Frontal cortex (tissue), 4 donors: ENCODE results near the gene ST6GALNAC1. TPM values are rescaled to one million over a fixed set of nuclear protein-coding genes. Genes with fewer than 3 reads are reported as not detected.
"Not testable (repeated sequence)": the region's sequence is repeated elsewhere in the genome, so short reads cannot be mapped to it uniquely, and the experiment has no call there.

Experiments used
- DNase-seq, 2 donors: peaks; one replicate each; pipeline ENCODE4 v3.0.0; 2012; ENCODE audit warnings: low spot score in 2 of 2
- FAIRE-seq: peaks from 2 replicates; lab custom pipeline; 2012; peaks lifted over from hg19 to GRCh38; lab: Jason Lieb, UNC
- total RNA-seq: library from RNA; depleted of rRNA; stranded (reverse); fragments of >200 nt; gene quantifications from one replicate; pipeline ENCODE4 v1.2.3, GENCODE V29; 2014
- donor health status: control.
- donor health status: control.
- donor health status: control.

ST6GALNAC1 gene
- total RNA-seq, 1 donor from 2014 or later = 0.82 TPM

DNA sequence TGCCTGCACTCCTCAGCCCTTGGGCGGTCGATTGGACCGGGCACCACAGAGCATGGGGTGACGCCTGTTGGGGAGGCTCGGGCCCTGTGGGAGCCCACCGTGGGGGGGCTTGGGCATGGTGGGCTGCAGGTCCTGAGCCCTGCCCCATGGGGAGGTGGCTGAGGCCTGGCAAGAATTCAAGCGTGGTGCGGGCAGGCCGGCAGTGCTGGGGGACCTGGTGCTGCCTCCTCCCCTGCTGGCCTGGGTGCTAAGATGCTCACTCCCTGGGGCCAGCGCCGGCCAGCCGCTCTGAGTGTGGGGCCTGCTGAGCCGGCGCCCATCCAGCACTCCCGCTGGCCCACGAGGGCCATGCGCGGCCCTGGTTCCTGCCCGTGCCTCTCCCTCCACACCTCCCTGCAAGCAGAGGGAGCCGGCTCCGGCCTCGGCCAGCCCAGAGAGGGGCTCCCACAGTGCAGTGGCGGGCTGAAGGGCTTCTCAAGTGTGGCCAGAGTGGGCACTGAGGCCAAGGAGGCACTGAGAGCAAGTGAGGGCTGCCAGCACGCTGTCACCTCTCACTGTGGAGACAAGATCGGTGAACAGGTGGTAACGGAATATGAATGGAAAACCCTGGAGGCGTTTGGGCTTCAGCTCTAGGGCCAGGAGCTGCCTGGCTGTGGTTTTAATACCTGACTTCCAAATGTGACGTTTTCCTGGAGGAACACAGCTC lies 28.5 kb downstream of the ST6GALNAC1 start:
- FAIRE-seq (no peak), DNase-seq (no peak)

GRCh38 chr17:76614064-76614759 lies 29.3 kb downstream of the ST6GALNAC1 start:
- FAIRE-seq = not testable (repeated sequence)

DNA sequence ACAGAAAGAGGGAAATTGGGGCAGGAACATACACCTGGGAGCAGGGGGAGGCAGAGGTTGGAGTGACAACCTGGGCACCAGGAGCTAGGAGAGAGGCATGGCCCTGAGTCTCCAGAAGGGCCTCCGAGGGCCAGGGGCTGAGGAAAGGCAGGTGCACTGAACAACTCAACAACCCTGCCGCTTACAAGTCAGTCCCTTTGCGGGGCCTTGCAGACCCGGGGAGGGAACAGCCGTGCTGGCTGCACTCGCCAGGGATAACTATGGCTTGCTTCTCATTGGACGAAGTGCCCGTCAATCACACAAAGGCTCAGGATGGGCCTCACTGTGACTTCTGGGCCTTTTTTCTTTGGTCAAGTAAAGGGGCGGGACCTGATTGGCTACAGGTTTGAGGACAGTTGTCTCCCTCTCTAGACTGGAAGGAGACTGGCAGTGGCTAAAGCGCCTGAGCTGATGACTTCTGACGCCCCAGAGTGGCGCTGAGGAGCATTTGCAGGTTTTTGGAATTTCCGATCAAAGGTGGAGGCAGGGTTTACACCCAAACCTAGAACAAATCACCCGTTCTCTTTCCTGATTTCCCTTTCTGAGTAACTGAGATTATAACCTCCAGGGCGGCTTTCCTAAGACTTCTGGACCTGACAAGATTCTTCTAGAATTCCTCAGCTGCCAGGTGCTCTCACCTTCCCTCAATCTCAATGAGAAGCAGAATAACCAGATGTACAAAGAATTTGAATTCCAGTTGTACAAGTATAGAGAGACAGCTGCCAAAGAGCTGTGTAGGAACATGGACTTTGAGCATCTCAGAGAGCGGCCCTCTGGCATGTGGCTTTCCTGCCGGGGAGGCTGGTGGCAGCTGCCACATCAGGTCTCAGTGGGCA lies 30.3 kb downstream of the ST6GALNAC1 start:
- FAIRE-seq (no peak), DNase-seq (no peak)

More at GRCh38 chr17:76614064-76614759, 29.3 kb downstream of the ST6GALNAC1 start:
- not testable (repeated sequence) for DNase-seq

- FAIRE-seq (no peak), DNase-seq (no peak)
These were observed 31.1 kb downstream of the ST6GALNAC1 start for GRCh38 chr17:76612465-76612864.

- no peak for DNase-seq
- FAIRE-seq = no peak
These were observed 31.8 kb downstream of the ST6GALNAC1 start for GRCh38 chr17:76611758-76612157.

- DNase-seq, FAIRE-seq: not testable (repeated sequence)
These were observed 32.3 kb downstream of the ST6GALNAC1 start for GRCh38 chr17:76611080-76611749.

DNA sequence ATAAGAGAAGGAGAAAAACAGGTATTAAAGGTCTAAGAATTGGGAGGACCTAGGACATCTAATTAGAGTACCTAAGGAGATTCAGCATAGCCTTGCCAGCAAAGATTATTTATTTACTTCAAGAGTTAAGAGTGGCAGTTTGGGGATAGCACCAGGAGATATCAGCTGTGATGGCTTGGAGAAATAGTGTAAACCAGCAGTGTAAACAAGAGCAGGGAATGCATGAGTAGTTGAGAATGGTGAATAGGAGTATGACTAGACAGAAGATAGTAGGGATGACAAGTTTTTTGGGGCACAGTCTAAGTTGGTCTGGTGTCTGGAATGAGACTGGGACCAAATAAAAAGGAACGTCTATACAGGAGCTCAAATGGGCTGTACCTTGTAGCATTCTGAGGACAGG lies 36.9 kb downstream of the ST6GALNAC1 start:
- FAIRE-seq, DNase-seq: not testable (repeated sequence)

DNA sequence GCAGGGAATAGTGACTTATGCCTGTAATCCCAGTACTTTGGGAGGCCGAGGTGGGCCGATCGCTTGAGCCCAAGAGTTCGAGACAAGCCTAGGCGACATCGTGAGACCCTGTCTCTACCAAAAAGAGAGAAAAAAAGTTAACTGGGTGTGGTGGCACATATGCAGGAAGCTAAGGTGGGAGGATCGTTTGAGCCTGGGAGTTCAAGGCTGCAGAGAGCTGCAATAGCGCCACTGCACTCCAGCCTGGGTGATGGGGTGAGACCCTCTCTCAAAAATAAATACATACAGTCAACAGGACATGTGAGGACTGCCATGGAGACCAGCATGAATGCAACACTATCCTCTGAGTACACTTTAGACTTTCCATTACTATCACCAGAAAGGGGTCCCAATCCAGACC lies 42.5 kb downstream of the ST6GALNAC1 start:
- DNase-seq (no peak), FAIRE-seq (no peak)

- DNase-seq (no peak), FAIRE-seq (no peak)
These were observed 43.7 kb downstream of the ST6GALNAC1 start for GRCh38 chr17:76599694-76600460.

DNA sequence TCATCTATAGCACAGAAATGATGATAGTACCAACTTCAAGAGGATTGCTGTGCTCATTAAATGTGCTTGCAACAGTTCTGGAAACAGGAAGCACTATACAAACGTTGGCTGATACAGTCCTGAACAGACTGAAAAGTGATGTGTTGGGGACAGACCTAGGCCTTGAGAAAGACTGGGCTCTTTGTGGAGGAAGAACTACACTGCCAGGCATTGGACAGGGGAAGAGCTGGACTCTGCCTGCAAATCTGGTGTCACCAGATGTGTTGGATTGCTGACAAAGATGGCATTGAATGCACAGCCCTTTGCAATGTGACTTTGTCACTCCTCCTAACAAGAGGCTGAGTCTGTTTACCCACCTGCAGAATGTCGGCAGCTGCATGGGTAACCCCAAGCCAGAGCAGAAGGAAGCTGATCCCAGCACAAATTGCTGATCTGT lies 45.5 kb downstream of the ST6GALNAC1 start:
- FAIRE-seq = no peak

GRCh38 chr17:76597156-76598003 lies 46.2 kb downstream of the ST6GALNAC1 start:
- DNase-seq = no peak
- no peak for FAIRE-seq

More for the DNA sequence above, 45.5 kb downstream of the ST6GALNAC1 start:
- peak; percentile 36 to 48 for DNase-seq

GRCh38 chr17:76594690-76595089 lies 48.9 kb downstream of the ST6GALNAC1 start:
- DNase-seq (no peak), FAIRE-seq (no peak)

GRCh38 chr17:76593959-76594358 lies 49.6 kb downstream of the ST6GALNAC1 start:
- DNase-seq = no peak
- no peak for FAIRE-seq

DNA sequence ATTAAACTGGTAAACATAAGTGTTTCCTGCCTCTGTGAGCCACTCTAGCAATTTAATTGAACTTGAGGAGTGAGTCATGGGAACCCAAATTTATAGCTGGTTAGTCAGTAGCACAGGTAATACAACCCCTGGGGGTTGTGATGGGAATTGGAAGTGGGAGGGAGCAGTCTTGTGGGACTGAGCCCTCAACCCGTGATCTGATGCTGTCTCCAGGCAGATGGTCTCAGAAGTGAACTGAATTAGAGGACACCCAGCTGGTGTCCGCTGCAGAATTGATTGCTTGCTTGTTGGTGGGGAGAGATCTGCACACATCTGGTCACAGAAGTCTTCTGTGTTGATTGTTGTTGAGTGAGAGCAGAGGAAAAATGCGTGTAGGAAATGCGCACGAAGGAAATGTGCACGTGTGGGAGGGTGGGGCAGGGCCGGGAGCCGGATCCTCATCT lies 50.2 kb downstream of the ST6GALNAC1 start:
- FAIRE-seq (no peak), DNase-seq (no peak)

DNA sequence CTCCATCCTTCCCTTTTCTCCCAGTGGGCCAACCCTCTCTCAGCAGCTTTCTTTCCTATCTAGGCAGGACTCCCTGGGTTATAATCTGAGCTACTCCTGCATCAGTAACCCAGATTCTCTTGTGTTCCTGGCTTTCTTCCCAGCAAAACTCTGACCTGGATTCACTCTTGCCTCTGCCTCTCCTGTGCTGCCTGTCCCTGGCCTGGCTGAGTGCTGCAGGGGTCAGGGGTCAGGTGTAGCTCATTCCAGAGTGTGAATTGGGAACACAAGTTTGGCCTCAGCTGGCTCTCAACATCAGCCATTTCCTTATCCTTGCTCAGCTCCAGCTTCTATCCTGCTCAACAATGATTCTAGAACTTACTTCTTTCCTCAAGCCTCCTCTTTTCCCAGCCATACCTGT lies 55.4 kb downstream of the ST6GALNAC1 start:
- no peak for DNase-seq
- no peak for FAIRE-seq

GRCh38 chr17:76586741-76587487 lies 56.6 kb downstream of the ST6GALNAC1 start:
- FAIRE-seq (no peak), DNase-seq (no peak)
